Activated naive CD4-positive, alpha-beta T cell (primary cell): ENCODE data around the gene GP5.

Experiments
- DNase-seq, 4 experiments: peaks; one replicate each; lab custom pipeline; 2025; lab: John Stamatoyannopoulos, UW

The GP5 gene

GRCh38 chr3:194376241-194376560 lies 22.9 kb downstream of the GP5 start:
- no peak for DNase-seq

GRCh38 chr3:194375473-194376240 lies 23.4 kb downstream of the GP5 start:
- no peak for DNase-seq

- DNase-seq, result no peak
These were observed 24.1 kb downstream of the GP5 start for GRCh38 chr3:194374935-194375334.

- no peak for DNase-seq
These were observed 25.2 kb downstream of the GP5 start for GRCh38 chr3:194373899-194374298.

GRCh38 chr3:194373028-194373427 lies 26.0 kb downstream of the GP5 start:
- DNase-seq, result no peak

- DNase-seq, result no peak
These were observed 28.3 kb downstream of the GP5 start for GRCh38 chr3:194370753-194371152.

- no peak for DNase-seq
These were observed 29.4 kb downstream of the GP5 start, which contains the start of gene LRRC15 for GRCh38 chr3:194369522-194370279. Gene LRRC15 (minus strand): TSS chr3:194369743. CDS start chr3:194361043, 8,700 bp downstream.

GRCh38 chr3:194368918-194369317 lies 30.1 kb downstream of the GP5 start:
- no peak for DNase-seq

- DNase-seq, result no peak
These were observed 30.8 kb downstream of the GP5 start for GRCh38 chr3:194367992-194368841.

- no peak for DNase-seq
These were observed 33.0 kb downstream of the GP5 start for GRCh38 chr3:194365978-194366490.

GRCh38 chr3:194365526-194365925 lies 33.5 kb downstream of the GP5 start:
- no peak for DNase-seq

- no peak for DNase-seq
These were observed 34.2 kb downstream of the GP5 start for GRCh38 chr3:194364652-194365434.

- no peak for DNase-seq
These were observed 34.8 kb downstream of the GP5 start for GRCh38 chr3:194364314-194364651.

- no peak for DNase-seq
These were observed 38.5 kb downstream of the GP5 start for GRCh38 chr3:194360568-194360967.

GRCh38 chr3:194357681-194358080 lies 41.4 kb downstream of the GP5 start:
- DNase-seq, result no peak

GRCh38 chr3:194355379-194355778 lies 43.7 kb downstream of the GP5 start:
- no peak for DNase-seq

GRCh38 chr3:194354315-194354714 lies 44.8 kb downstream of the GP5 start:
- no peak for DNase-seq

- no peak for DNase-seq
These were observed 46.3 kb downstream of the GP5 start for GRCh38 chr3:194352667-194353246.

- DNase-seq, result no peak
These were observed 47.0 kb downstream of the GP5 start for GRCh38 chr3:194351952-194352536.

GRCh38 chr3:194351080-194351672 lies 47.9 kb downstream of the GP5 start, which contains the start of gene CPN2:
Gene CPN2 (minus strand): TSS chr3:194351328. CDS start chr3:194342702, 8,626 bp downstream.
- DNase-seq, result no peak
